PC-9 (cell line): Measurements from ENCODE around the gene GBE1.

ENCODE experiments used
- CTCF ChIP-seq: fragments of 200-600 bp; sonication (generic); conservative IDR thresholded peaks from 2 replicates; pipeline ENCODE4 v1.6.1; 2017; ENCODE audit warnings: mixed run types, antibody characterized with exemption, mild to moderate bottlenecking, moderate library complexity
- EZH2 ChIP-seq: fragments of 200-600 bp; sonication (generic); IDR thresholded peaks from 2 replicates; pipeline ENCODE4 v1.8.0; 2017; ENCODE audit warnings: antibody characterized with exemption, low read depth

- TF ChIP-seq CTCF (no peak), EZH2 (no peak)
These were observed 66.8 kb downstream of the GBE1 start for GRCh38 chr3:81694662-81695061.
